ENCODE measurements around the gene GALNT15.

GALNT15 gene

GRCh38 chr3:16270855-16271254 is 96.4 kb downstream of the GALNT15 start:
- FAIRE-seq = no peak
- DNase-seq (ENCODE audit: extremely low spot score, insufficient read length, low read depth) = no peak

- DNase-seq (ENCODE audit: extremely low spot score, insufficient read length, low read depth) (no peak), FAIRE-seq (no peak)
Measured at GRCh38 chr3:16272588-16272987, 98.1 kb downstream of the GALNT15 start.

- DNase-seq (ENCODE audit: extremely low spot score, insufficient read length, low read depth) (no peak), FAIRE-seq (no peak)
Measured at GRCh38 chr3:16273867-16274266, 99.4 kb downstream of the GALNT15 start.

GRCh38 chr3:16277471-16277870 is 103.0 kb downstream of the GALNT15 start:
- FAIRE-seq (no peak), DNase-seq (ENCODE audit: extremely low spot score, insufficient read length, low read depth) (no peak)

GRCh38 chr3:16279010-16279801 is 104.7 kb downstream of the GALNT15 start:
- FAIRE-seq (no peak), DNase-seq (ENCODE audit: extremely low spot score, insufficient read length, low read depth) (no peak)

GRCh38 chr3:16280671-16281070 is 106.2 kb downstream of the GALNT15 start:
- no peak for DNase-seq (ENCODE audit: extremely low spot score, insufficient read length, low read depth)
- FAIRE-seq = no peak

Data from GM18507 (cell line).